Epidermal melanocyte (primary cell): ENCODE data around the gene ARHGEF12.

ENCODE experiments used
- DNase-seq: peaks from one replicate; pipeline ENCODE4 v3.0.0; 2011; ENCODE audit warnings: low spot score; ENCODE audit not compliant: insufficient read length

Gene ARHGEF12

GRCh38 chr11:120317689-120318480 is 18.3 kb upstream of the ARHGEF12 start:
- DNase-seq = no peak

- no peak for DNase-seq
Observed at GRCh38 chr11:120318906-120319305, 17.3 kb upstream of the ARHGEF12 start.

- DNase-seq = no peak
Observed at GRCh38 chr11:120324932-120325810, 11.0 kb upstream of the ARHGEF12 start, which contains the start of gene TLCD5. Gene TLCD5 (plus strand): TSS chr11:120325299. CDS start chr11:120327442, 2,143 bp downstream.

- no peak for DNase-seq
Observed at GRCh38 chr11:120326228-120326627, 10.0 kb upstream of the ARHGEF12 start.

- DNase-seq = no peak
Observed at GRCh38 chr11:120326845-120327281, 9.3 kb upstream of the ARHGEF12 start.

GRCh38 chr11:120327311-120327710 is 8.9 kb upstream of the ARHGEF12 start:
- no peak for DNase-seq

- no peak for DNase-seq
Observed at GRCh38 chr11:120329556-120329955, 6.7 kb upstream of the ARHGEF12 start.

GRCh38 chr11:120330045-120330444 is 6.2 kb upstream of the ARHGEF12 start:
- no peak for DNase-seq

- no peak for DNase-seq
Observed at GRCh38 chr11:120331301-120331996, 4.8 kb upstream of the ARHGEF12 start.

- DNase-seq = no peak
Observed at GRCh38 chr11:120332822-120333716, 3.1 kb upstream of the ARHGEF12 start.

GRCh38 chr11:120333801-120334200 is 2.4 kb upstream of the ARHGEF12 start:
- DNase-seq = no peak

- DNase-seq = no peak
Observed at GRCh38 chr11:120334332-120334731, 1.9 kb upstream of the ARHGEF12 start.

- DNase-seq = peak; percentile 74
Observed at GRCh38 chr11:120334894-120335462, 1.2 kb upstream of the ARHGEF12 start.

GRCh38 chr11:120335556-120335907 is 681 bp upstream of the ARHGEF12 start:
- DNase-seq = no peak

GRCh38 chr11:120336641-120337354 is 585 bp downstream of the ARHGEF12 start:
- DNase-seq = no peak

GRCh38 chr11:120337355-120338106 is 1.3 kb downstream of the ARHGEF12 start:
- DNase-seq = no peak

GRCh38 chr11:120338107-120338933 is 2.1 kb downstream of the ARHGEF12 start:
- DNase-seq = no peak

- DNase-seq = no peak
Observed at GRCh38 chr11:120339394-120339890, 3.2 kb downstream of the ARHGEF12 start.
